ENCODE measurements around the gene ACSM2B.

GRCh38 chr16:20620770-20621169 lies 44.6 kb upstream of the ACSM2B start:
- TF ChIP-seq TAF1 (IDR thresholded peaks at IDR 0.05; ENCODE audit: borderline replicate concordance, insufficient read depth, low read length): no peak
- no peak for TF ChIP-seq POLR2AphosphoS5 (IDR thresholded peaks at IDR 0.05; ENCODE audit: low read depth, low read length)
- TF ChIP-seq REST (IDR thresholded peaks at IDR 0.05; ENCODE audit: insufficient read depth in 1 of 2, low read depth in 2 of 2, low read length in 2 of 2): no peak

All from PFSK-1 (cell line).